ENCODE results near the gene SOX13.

SOX13 gene

GRCh38 chr1:204108312-204109141, 35.6 kb downstream of the SOX13 start:
- no peak for DNase-seq

DNA sequence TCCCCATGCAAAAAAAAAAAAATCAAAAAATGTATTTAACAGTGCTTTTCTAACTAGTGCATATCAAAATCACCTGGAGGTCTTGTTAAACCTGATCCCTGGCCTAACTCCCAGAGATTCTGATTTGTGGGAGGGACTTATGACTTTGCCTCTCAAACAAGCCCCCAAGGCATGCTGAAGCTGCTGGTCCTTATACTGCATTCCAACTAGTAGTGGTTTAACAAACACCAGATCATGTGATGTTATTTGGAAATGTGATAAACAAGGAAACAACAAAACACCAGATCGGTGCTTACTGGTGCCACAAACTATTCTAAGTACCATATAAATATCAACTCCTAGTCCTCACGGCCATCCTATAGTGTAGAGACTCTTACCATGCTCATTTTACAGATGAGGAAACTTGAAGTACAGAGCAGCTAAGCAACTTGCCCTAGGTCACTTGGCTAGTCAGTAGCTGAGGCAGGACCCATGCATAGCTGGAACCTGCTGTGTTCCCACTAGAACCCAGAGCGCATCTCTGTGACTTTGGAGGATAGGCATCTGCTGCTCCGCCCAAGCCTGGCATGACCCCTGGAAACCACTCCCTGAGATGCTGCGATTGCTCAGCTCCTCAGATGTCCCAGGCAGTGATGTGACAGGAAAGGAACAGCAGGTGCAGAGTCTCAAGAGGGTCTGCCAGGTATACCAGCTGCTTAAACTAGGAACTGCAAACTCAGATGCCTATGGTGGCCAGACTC, 38.1 kb downstream of the SOX13 start:
- no peak for DNase-seq

DNA sequence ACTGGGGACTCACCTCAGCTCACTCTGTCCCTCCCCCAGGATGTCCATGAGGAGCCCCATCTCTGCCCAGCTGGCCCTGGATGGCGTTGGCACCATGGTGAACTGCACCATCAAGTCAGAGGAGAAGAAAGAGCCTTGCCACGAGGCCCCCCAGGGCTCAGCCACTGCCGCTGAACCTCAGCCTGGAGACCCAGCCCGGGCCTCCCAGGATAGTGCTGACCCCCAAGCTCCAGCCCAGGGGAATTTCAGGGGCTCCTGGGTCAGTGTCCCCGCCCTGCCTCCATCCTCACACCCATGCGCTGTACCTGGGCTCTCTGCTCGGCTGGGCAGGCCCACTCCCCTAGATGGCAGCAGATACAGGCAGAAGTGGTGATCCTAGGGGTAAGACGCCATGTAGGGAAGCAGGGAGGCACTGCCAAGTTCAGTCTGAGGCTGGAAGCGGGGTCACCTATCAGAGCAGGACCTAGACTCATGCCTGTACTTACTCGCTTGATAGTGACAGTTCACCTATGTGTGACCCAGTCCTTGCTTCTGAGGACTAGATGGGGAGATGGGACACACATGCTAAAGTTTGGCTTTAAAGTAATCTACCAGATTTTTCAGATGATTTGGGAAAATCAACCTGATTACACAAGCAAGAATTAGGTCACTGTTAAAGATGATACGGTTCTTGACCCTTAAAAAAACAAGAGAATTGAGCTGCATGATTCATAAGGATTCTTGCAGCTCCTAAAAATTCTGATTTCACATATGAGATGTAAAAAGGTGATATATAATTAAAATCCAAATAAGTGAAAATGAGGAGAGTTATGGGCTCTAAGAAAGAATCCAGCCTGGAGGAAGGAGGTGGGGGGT, 40.2 kb downstream of the SOX13 start:
- DNase-seq = no peak

DNA sequence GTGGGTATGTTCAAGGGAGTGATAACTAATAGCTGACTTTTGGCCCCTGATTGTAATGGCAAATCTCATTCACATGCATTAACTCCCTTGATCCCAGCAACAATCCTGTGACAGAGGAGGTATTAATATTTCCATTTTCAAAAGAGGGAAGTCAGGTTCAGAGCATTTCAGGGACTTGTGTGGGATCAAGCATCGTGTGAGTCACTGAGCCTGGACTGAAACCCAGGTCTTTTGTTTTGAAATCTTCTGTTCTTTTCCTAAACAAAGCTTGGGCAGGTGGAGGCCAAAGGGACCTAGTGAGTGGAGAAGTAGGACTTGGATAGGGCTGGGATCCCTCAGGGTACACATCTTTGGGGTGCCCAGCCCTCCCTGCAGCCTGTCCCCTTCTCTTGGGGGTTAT, 41.0 kb downstream of the SOX13 start:
- DNase-seq = no peak

- DNase-seq = no peak
These were observed 41.7 kb downstream of the SOX13 start for GRCh38 chr1:204114606-204115005.

GRCh38 chr1:204115116-204115515, 42.2 kb downstream of the SOX13 start:
- DNase-seq = no peak

DNA sequence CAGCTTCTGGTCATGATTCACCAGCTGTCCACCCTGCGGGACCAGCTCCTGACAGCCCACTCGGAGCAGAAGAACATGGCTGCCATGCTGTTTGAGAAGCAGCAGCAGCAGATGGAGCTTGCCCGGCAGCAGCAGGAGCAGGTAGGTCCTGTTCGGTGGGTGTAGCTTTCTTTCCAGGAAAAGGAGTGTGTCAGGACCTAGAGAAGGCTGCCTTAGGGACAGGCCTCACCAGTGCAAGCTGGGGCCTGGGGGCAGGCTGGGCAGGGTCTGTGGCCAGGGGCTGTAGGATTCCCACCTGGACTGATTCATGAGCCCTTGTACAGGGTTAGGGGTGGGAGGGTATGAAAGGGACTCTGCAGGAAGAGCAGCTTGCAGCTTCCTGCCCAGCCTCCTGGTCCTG, 43.6 kb downstream of the SOX13 start:
- DNase-seq = no peak

DNA sequence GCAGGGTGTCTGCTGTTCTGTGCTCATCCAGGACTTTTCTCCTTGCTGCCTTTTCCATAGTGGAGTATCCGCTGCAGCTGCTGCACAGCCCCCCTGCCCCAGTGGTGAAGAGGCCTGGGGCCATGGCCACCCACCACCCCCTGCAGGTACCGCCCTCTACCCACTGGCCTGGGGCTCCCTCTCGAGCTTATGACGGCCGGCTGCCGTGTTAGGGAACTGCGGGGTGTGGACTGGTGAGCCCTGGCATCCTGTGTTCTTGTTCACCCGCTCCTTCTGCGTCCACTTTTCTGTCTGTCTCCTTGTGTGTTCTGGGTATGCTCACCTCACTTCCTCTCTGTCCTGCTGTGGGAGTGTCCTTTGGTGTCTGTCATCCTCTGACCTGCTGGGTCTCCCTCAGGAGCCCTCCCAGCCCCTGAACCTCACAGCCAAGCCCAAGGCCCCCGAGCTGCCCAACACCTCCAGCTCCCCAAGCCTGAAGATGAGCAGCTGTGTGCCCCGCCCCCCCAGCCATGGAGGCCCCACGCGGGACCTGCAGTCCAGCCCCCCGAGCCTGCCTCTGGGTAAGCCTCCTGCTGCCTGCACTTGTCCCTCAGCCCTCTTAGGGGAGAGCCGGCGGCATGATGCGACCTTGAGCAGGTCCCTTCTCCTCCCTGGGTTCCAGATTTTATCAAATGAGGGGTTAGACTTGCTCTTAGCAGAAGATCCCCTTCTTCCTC, 49.1 kb downstream of the SOX13 start:
- no peak for DNase-seq

DNA sequence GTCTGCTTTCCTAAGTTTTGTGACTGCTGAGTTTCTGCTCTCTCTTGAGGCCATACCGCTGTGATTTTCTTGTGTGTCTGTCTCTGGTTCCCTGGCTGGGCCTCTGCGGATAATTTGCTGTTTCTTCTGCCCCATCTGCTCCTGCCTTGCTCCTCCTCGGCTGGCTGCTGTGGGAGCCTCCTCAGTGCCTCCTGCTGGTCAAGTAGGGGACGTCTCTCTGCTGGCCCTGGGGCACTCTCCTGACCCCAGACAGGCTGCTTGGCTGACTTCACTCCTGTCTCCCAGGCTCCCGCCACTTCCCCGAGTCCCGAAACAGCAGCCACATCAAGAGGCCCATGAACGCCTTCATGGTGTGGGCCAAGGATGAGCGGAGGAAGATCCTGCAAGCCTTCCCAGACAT, 50.5 kb downstream of the SOX13 start:
- no peak for DNase-seq

- no peak for DNase-seq
These were observed 51.7 kb downstream of the SOX13 start for GRCh38 chr1:204124639-204125038.

DNA sequence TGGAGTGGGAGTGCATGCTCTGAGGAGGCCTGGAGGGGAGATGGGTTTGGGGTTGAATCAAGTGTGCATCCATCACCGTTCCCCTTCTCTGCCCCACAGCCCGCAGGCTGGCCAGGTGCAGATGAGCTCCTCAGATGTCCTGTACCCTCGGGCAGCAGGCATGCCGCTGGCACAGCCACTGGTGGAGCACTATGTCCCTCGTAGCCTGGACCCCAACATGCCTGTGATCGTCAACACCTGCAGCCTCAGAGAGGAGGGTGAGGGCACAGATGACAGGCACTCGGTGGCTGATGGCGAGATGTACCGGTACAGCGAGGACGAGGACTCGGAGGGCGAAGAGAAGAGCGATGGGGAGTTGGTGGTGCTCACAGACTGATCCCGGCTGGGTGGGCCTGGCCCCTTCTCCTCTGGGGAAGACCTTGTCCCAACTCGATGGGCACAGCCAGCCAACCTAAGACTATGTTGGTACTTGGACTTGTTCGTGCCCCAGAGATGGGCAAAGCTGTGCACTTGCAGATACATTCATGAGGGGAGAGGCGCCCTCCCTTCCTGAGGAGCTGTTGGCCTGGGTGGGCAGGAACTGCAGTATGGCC, 52.9 kb downstream of the SOX13 start:
- no peak for DNase-seq

DNA sequence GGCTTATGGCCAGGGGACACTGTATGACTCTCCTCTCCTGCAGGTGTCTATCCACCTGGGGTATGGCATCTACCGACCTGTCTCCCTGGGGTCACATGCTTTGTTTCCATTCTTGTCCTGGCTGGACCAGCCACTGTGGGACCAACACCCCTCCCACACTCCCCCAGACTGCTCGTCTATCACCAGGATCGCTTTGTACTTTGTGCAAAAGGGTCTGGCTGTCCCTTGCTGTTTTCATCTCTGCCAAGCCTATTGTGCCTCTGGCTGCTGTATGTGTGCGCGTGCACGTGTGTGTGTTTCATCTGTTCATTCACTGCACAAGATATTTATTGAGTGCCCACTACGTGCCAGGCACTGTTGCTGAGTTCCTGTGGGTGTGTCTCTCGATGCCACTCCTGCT, 53.5 kb downstream of the SOX13 start:
- DNase-seq = no peak

DNA sequence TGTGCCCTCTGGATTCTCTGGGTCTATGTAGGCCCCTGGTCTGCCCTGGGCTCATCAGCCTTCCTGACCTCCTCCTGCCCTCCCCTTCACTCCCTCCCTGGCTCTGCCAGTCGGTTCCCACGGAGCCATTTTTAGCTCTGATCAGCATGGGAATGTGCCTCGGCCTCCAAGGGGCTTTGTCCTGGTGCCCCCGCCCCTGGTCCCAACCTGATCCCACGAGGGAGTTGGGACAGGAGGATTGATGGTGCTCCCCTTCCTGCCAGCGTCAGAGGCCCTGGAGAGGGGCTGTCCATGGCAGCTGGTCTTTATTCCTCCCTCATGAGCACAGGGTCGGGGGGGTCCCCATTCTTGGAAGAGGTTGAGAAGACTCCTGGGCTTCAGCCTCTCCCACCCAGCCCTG, 54.0 kb downstream of the SOX13 start:
- DNase-seq = no peak

DNA sequence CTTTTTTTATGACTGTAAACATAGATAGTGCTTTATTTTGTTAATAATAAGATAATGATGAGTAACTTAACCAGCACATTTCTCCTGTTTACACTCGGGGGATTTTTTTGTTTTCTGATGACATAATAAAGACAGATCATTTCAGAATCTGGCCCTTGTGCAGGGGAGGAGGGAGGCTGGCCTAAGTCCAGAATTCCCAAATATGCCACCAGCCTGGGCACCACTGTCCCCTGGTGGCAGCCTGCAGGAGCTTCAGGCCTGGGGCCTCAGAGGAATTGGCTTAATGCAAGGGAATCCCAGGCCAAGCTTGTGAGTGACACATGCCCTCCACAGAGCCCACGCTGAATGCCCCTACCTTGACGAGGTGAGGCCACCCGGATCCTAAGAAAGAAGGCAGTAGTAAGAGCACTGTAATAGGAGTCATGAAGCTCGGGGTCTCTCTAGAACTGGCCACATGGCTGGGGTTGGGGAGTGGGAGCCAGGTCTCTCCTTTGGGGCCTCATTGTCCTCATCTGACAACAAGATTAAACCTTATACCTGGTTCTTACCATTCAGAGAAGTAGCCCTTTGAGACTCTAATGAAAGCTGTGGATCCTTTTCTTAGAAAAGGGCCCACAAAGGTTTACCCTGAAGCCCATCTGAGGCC, 54.8 kb downstream of the SOX13 start:
- no peak for DNase-seq

- no peak for DNase-seq
These were observed 55.6 kb downstream of the SOX13 start for GRCh38 chr1:204128464-204128963.

DNA sequence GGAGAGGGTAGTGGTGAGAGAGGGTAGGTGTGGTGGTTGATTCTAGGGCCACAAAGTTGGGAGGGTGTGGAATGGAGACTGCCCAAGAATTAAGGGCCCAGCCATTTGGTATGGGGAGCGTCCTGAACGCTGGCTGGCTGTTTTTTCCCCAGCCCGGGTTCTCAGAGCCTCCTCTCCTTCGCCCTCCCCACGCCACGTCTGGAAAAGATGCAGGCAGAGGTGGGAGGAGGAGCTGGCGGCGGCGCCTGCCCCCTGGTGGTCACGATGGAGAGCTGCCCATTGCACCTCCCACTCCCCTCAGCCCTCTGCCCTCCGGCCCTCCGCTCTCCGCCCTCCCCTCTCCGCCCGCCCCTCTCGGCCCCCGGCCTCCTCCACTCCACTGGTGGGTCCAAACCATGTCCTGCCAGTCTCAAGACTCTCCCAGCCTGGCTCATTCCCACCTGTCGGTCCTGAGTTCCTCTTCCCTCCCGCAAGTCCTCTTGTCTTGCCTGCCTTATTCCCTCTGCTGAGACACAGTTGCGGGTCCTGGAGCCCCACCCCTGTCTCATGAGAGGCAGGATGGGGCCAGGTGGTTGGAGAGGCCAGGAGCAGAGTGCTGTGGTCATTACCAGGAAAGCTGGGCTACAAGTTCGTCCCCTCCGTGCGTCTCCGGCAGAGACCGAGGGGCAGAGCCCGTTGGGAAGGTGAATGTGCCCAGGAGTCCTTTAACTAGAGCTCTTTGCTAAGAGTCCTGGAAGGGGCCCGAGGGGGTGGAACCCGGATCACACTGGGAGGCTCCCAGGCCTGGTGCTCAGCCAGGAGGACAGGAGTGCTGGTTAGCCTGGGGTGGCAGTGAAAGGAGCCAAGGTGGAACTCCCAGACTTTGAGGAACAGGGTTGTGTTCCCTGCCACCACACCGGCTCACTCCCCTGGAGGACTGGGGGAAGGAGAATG, 56.3 kb downstream of the SOX13 start:
- DNase-seq = peak in 1 of 2 experiments; percentile 7

GRCh38 chr1:204130178-204130577, 57.3 kb downstream of the SOX13 start:
- no peak for DNase-seq

GRCh38 chr1:204130981-204131892, 58.3 kb downstream of the SOX13 start:
- no peak for DNase-seq

DNA sequence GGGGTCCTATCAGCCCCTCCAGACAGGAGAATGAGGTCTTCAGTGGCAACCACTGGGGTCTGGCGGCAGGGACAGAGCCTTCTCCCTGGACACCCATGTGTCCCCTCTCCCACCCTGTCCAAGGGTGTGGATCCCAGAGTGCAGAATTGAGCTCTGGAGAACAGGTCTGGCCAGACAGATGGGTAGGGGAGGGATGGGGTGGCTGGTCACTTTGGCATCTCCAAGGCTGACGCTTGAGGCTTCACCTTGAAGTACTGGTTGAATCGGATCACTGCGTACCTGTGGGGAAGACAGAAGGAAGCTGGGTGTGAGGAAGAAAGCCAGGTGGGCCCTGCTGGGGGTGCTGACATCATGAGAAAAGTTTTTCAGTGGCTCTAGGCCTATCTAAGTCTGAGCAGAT, 59.1 kb downstream of the SOX13 start:
- no peak for DNase-seq

Measured in cerebellar nuclear complex (tissue), 1 donor.